ENCODE data around the gene DDX31.
"Not testable (repeated sequence)": the region's sequence is repeated elsewhere in the genome, so short reads cannot be mapped to it uniquely, and the experiment has no call there.

Gene DDX31

DNA sequence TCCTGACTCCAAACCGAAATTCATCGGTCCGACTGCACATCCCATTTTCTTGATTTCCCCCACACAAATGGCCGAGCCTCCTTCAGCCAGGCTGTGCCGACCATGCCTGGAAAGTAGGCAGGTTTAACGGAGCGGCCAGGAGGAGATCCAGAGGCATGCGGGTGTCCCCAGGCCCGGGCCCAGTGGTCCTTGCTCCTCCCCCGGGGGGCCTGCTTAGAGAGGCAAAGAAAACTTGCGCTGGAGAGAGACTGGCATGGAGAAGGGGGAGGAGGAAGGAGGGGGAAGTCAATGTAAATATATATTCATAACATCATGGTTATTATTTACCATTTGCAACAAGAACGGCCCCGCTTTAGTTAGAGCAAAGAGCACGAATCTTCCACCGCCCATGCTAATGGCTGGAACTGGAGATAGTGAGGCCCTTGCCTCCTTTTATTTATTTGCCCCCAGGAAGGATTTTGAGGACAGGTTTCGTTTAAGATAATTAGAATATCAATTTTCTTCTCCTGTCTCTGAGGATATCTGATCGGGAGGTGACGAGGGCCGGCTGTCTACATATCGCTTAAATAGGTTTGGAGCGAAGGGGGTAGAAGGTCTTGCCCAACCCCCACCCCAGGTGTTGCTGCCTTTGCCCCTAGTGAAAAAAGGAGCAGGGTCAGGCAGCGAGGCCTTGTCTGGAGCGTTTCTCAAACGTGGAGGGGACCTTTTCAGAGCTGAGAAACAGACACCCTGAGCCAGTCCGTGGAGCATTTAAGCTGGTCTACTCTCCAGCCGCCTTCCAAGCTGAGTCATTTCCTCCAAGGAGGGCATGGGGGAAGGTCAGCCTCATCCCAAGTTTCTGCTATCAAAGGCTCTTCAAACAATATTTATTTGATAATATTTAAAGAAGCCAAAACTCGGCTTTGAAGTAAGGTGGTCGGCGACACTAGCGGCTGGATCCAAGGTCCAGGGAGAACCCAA lies 84.9 kb downstream of the DDX31 start:
- Mint-ChIP-seq H3K4me3 (no peak overlapping the region), H3K27ac (no peak overlapping the region), H3K9me3 (no peaks in the 10 kb centered on the region), H3K27me3 (peaks cover 66 to 91% of the 10 kb centered on the region in 2 donors), H3K36me3 (ENCODE audit: insufficient read depth) (peaks cover 29% of the 10 kb centered on the region), H3K4me1 (ENCODE audit: low read depth in 2 of 2) (peaks cover 5 to 8% of the 10 kb centered on the region in 2 donors)
- no peak for DNase-seq
- no peak for ATAC-seq (replicated peaks)

DNA sequence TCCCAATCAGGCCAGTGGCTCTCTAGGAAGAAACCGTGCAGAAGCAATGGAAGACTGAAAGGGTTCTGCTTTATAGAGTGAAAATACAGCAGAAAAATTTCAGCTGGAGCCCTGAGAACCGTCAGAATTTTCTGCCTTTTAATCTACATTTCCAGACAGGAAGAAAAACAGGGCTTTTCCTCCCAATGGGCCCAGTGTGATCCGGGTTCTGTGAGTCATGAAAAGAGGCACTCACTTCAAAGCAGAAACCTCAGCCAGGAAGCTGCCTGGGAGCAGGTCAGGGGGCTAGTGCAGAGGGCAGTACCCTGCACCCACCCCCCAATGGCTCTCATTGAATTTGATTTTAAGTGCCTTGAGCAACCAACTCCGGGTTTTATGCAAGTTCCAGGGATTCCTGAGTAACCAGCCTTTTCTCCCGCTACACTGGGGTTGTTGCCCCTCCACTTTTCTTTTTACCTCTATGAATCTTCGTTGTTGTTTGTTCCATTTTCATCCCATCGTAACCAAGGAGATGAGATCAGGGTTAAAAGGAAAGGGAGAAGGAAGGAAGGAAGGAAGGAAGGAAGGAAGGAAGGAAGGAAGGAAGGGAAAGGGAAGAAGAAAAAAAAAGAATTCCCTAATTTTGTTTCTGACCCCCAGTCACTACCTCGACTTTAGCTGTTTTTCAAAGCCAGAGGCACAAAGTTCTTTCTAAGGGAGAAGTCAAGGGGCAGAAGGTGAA lies 86.0 kb downstream of the DDX31 start:
- no peak overlapping the region for H3K27ac Mint-ChIP-seq
- H3K36me3 Mint-ChIP-seq (ENCODE audit: insufficient read depth): peaks cover 25% of the 10 kb centered on the region
- peaks cover 65 to 91% of the 10 kb centered on the region in 2 donors for H3K27me3 Mint-ChIP-seq
- ATAC-seq (replicated peaks): no peak
- H3K4me1 Mint-ChIP-seq (ENCODE audit: low read depth in 2 of 2): peaks cover 5 to 6% of the 10 kb centered on the region in 2 donors
- H3K9me3 Mint-ChIP-seq: no peaks in the 10 kb centered on the region
- DNase-seq: no peak
- H3K4me3 Mint-ChIP-seq: no peak overlapping the region

- H3K27me3 Mint-ChIP-seq: peaks cover 65 to 91% of the 10 kb centered on the region in 2 donors
- H3K4me3 Mint-ChIP-seq: no peak overlapping the region
- H3K36me3 Mint-ChIP-seq (ENCODE audit: insufficient read depth): peaks cover 25% of the 10 kb centered on the region
- H3K27ac Mint-ChIP-seq: no peak overlapping the region
- ATAC-seq (replicated peaks) (no peak), DNase-seq (no peak)
- peaks cover 4 to 5% of the 10 kb centered on the region in 2 donors for H3K4me1 Mint-ChIP-seq (ENCODE audit: low read depth in 2 of 2)
- no peaks in the 10 kb centered on the region for H3K9me3 Mint-ChIP-seq
Observed at GRCh38 chr9:132582786-132583583, 86.8 kb downstream of the DDX31 start.

DNA sequence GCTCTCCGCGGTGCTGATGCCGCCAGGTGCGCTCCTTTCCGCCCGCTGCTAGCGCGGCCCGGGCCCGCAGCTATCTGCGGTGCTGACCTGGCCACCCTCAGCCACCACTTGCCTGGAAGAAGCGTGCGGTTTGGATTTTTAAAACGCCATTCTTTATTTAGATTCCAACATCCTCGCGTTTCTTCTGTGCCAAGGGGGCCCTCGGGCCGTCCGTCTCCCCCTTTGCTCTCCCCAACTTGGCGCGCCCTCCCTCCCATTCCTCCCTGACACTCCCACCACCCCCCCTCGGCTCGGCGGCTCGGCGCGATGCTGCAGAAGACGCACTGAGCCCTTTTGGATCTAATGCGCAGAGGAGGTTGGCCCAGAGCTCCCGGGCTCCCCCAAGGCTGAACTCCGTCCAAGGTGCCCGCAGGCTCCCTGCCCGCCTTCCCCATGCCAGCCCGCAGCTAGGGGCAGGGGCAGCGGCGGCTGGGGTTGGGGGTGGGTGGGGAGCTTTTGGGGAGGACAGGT lies 87.5 kb downstream of the DDX31 start, which contains the start of gene BARHL1:
Gene BARHL1, plus strand, starts transcription at position 331 of the 510 bp plus-strand sequence. CDS start 192 bp downstream, outside the sequence.
- no peak for ATAC-seq (replicated peaks)
- peaks cover 4 to 5% of the 10 kb centered on the region in 2 donors for H3K4me1 Mint-ChIP-seq (ENCODE audit: low read depth in 2 of 2)
- peaks cover 25% of the 10 kb centered on the region for H3K36me3 Mint-ChIP-seq (ENCODE audit: insufficient read depth)
- peak within 1 kb of the TSS; percentile 70 to 78 for H3K4me3 Mint-ChIP-seq
- no peak for DNase-seq
- peaks cover 69 to 91% of the 10 kb centered on the region in 2 donors for H3K27me3 Mint-ChIP-seq
- no peaks in the 10 kb centered on the region for H3K9me3 Mint-ChIP-seq
- H3K27ac Mint-ChIP-seq: peak within 1 kb of the TSS in 1 of 2 donors; percentile 85

GRCh38 chr9:132579427-132579798 lies 90.4 kb downstream of the DDX31 start:
- peaks cover 22% of the 10 kb centered on the region for H3K36me3 Mint-ChIP-seq (ENCODE audit: insufficient read depth)
- peaks cover 5 to 8% of the 10 kb centered on the region in 2 donors for H3K4me1 Mint-ChIP-seq (ENCODE audit: low read depth in 2 of 2)
- H3K27ac Mint-ChIP-seq: no peak overlapping the region
- peaks cover 71 to 94% of the 10 kb centered on the region in 2 donors for H3K27me3 Mint-ChIP-seq
- no peak for DNase-seq
- H3K4me3 Mint-ChIP-seq: no peak overlapping the region
- no peak for ATAC-seq (replicated peaks)
- no peaks in the 10 kb centered on the region for H3K9me3 Mint-ChIP-seq

GRCh38 chr9:132578367-132578932 lies 91.3 kb downstream of the DDX31 start:
- H3K36me3 Mint-ChIP-seq (ENCODE audit: insufficient read depth): peaks cover 22% of the 10 kb centered on the region
- H3K27ac Mint-ChIP-seq: no peak overlapping the region
- H3K4me1 Mint-ChIP-seq (ENCODE audit: low read depth in 2 of 2): peaks cover 5 to 8% of the 10 kb centered on the region in 2 donors
- H3K27me3 Mint-ChIP-seq: peaks cover 67 to 91% of the 10 kb centered on the region in 2 donors
- no peaks in the 10 kb centered on the region for H3K9me3 Mint-ChIP-seq
- DNase-seq (no peak), ATAC-seq (replicated peaks) (no peak)
- H3K4me3 Mint-ChIP-seq: no peak overlapping the region

GRCh38 chr9:132577119-132577518 lies 92.7 kb downstream of the DDX31 start:
- H3K27me3 Mint-ChIP-seq: peaks cover 73 to 91% of the 10 kb centered on the region in 2 donors

DNA sequence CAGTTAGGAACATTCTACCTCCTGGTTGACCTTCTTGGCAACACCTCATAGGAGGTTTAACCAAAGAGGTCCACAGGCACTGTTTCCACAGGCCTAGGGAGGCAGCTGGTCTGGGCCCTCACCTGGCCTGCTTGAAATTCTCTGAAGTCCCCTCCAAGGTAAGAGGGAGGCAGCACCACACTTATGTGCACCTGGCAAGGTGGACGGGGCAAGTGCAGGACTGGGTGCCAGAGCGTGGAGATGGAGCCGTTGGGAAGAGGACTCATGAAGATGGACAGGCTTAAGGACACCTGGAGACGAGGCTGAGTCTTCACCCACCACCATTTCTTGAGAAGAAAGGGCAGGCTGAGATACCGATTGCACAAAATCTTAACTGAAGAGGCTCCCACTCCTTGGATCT lies 94.0 kb downstream of the DDX31 start:
- Mint-ChIP-seq H3K4me3 (no peak overlapping the region), H3K9me3 (no peaks in the 10 kb centered on the region), H3K27me3 (peaks cover 73 to 91% of the 10 kb centered on the region in 2 donors), H3K27ac (no peak overlapping the region), H3K4me1 (ENCODE audit: low read depth in 2 of 2) (peaks cover 0 to 3% of the 10 kb centered on the region in 2 donors), H3K36me3 (ENCODE audit: insufficient read depth) (no peaks in the 10 kb centered on the region)
- DNase-seq: no peak
- ATAC-seq (replicated peaks): no peak

More at GRCh38 chr9:132577119-132577518, 92.7 kb downstream of the DDX31 start:
- no peaks in the 10 kb centered on the region for H3K9me3 Mint-ChIP-seq
- DNase-seq (no peak), ATAC-seq (replicated peaks) (no peak)
- H3K27ac Mint-ChIP-seq: no peak overlapping the region
- peaks cover 10% of the 10 kb centered on the region for H3K36me3 Mint-ChIP-seq (ENCODE audit: insufficient read depth)
- no peak overlapping the region for H3K4me3 Mint-ChIP-seq
- peaks cover 5 to 8% of the 10 kb centered on the region in 2 donors for H3K4me1 Mint-ChIP-seq (ENCODE audit: low read depth in 2 of 2)

DNA sequence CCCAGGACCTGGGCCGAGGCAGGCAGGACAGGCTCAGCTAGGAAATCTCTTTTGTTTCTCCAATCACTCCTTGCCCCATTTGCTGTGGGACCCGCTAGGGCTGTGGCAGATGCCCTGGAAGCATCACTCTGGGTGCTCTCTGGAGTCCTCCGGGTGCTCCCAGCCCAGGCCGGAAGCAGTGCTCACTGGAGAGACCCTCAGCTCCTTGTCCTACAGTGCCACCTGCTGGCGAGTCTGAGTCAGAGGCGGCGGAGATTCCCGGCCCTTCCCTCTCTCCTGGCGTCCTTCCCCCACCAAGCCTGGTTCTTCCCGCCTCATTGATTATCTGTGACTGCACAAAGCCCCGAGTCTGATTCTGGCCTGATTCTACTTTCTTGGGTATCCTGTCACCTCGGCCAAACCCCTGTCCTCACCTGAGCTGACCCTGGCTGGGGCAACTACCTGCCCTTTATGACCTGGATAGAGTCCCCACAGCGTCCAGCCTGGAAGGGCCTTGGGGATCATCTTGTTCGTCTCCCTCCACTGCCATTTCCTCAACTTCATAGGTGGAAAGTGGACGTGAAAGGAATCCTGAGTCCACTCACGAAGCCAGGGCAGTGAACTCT lies 94.7 kb downstream of the DDX31 start:
- no peaks in the 10 kb centered on the region for H3K36me3 Mint-ChIP-seq (ENCODE audit: insufficient read depth)
- ATAC-seq (replicated peaks) (peak; percentile 59), DNase-seq (peak; percentile 44 to 46 (median 45))
- no peak overlapping the region for H3K4me3 Mint-ChIP-seq
- H3K27me3 Mint-ChIP-seq: peaks cover 75 to 94% of the 10 kb centered on the region in 2 donors
- no peaks in the 10 kb centered on the region for H3K9me3 Mint-ChIP-seq
- H3K4me1 Mint-ChIP-seq (ENCODE audit: low read depth in 2 of 2): peaks cover 0 to 3% of the 10 kb centered on the region in 2 donors
- H3K27ac Mint-ChIP-seq: no peak overlapping the region

DNA sequence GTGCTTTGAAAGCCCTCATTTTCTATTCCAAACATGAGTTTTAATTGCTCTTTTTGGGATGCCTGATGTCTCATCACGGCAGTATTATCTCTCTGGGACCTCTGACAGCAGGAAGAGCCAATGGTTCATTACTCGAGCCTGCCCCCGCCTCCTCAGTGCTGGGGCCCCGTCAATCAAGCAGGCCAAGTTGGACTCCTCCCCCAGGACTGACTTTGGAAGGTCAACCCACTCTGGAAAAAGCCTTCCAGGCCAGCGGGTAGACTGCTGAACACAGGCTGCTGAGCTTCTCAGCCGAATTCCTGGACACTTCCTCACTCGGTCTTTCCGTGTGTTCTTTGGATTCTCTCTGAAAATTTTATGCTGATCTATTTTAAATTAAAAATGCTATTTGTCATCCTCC lies 96.9 kb downstream of the DDX31 start:
- no peak for DNase-seq
- Mint-ChIP-seq H3K27me3 (peaks cover 66 to 79% of the 10 kb centered on the region in 2 donors), H3K27ac (no peak overlapping the region), H3K9me3 (no peaks in the 10 kb centered on the region), H3K4me3 (no peak overlapping the region), H3K36me3 (ENCODE audit: insufficient read depth) (no peaks in the 10 kb centered on the region), H3K4me1 (ENCODE audit: low read depth in 2 of 2) (peaks cover 0 to 3% of the 10 kb centered on the region in 2 donors)
- no peak for ATAC-seq (replicated peaks)

DNA sequence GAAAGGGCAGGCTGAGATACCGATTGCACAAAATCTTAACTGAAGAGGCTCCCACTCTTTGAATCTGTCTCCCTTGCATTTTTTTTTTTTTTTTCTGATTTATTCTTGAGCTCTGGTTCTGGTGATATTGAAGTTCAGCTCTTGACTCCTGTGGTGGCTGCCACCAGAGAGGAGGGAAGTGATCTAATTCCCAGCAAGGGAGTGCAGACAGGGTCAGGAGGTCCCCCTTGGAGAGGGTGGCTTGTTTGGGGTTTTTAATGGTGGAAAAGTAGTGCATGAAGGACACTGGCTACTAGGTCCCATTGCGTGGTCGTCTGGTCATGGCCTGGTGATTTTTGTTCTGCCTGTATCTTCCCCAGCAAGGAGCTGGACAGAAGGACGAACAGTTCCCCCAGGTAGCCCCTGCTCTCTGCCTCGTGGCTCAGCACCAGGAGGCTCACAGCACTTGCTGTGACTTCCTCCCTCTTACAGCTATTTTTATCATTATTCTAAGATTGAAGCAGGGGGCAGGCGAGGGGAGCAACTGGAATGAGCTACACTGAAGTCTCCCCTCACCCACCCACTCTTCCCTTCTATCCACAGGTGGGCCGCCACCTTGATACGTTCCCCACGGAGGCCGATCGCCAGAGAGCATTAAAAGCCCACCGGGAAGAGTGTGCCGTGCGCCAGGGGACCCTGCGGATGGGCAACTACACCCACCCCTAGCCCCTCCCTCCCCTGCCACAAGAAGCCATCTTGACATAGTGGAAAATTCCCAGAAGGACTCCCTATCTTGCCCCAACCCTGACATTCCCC lies 97.8 kb downstream of the DDX31 start:
- Mint-ChIP-seq H3K36me3 (ENCODE audit: insufficient read depth) (no peaks in the 10 kb centered on the region), H3K27me3 (peaks cover 57 to 77% of the 10 kb centered on the region in 2 donors), H3K4me1 (ENCODE audit: low read depth in 2 of 2) (peaks cover 0 to 3% of the 10 kb centered on the region in 2 donors), H3K27ac (no peak overlapping the region), H3K4me3 (no peak overlapping the region), H3K9me3 (no peaks in the 10 kb centered on the region)
- ATAC-seq (replicated peaks): no peak
- no peak for DNase-seq

GRCh38 chr9:132568787-132569186 lies 101.0 kb downstream of the DDX31 start:
- not testable (repeated sequence) for ATAC-seq (replicated peaks); DNase-seq; H3K36me3 Mint-ChIP-seq (ENCODE audit: insufficient read depth); H3K4me1 Mint-ChIP-seq (ENCODE audit: low read depth in 2 of 2); H3K27ac Mint-ChIP-seq; H3K4me3 Mint-ChIP-seq; H3K9me3 Mint-ChIP-seq
- peaks cover 46 to 68% of the 10 kb centered on the region in 2 donors for H3K27me3 Mint-ChIP-seq
